HG03045 (cell line): ENCODE measurements around the gene BTAF1.
"Not testable (repeated sequence)": the region's sequence is repeated elsewhere in the genome, so short reads cannot be mapped to it uniquely, and the experiment has no call there.

Source experiments
- ATAC-seq: cut with Tn5 transposase; IDR thresholded peaks from one replicate; pipeline ENCODE4 v1.9.1; 2021; ENCODE audit warnings: mild to moderate bottlenecking, moderate library complexity; ENCODE audit not compliant: unreplicated experiment

BTAF1 gene

DNA sequence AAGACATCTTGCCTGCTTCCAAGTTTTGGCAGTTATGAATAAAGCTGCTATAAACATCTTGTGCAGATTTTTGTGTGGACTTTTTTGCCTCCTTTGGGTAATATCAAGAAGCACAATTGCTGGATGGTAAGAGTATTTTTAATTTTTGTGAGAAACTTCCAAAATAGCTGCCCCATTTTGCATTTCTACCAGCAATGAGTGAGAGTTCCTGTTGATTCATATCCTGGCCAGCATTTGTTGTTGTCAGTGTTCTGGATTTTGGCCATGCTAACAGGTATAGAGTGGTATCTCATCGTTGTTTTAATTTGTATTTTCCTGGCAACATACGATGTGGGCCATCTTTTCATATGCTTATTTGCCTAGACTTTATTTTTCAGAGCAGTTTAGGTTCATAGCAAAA, 53.9 kb downstream of the BTAF1 start:
- no peak for ATAC-seq

DNA sequence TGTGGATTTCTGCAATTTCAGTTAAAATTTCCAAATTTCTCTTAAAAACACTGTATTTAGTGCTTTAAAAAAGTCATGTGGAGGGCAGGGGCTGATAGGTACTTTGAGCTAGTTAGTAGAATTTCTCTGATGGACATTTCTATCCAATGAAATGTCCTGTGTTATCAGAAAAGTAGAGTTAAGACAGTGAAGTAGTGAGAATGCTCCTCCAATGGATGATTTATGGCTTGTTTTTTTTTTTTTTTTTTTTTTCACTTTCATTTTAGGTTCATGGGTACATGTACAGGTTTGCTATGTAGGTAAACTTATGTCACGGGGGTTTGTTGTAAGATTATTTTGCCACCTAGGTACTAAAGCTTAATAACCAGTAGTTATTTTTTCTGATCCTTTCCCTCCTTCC, 55.0 kb downstream of the BTAF1 start:
- ATAC-seq: no peak

DNA sequence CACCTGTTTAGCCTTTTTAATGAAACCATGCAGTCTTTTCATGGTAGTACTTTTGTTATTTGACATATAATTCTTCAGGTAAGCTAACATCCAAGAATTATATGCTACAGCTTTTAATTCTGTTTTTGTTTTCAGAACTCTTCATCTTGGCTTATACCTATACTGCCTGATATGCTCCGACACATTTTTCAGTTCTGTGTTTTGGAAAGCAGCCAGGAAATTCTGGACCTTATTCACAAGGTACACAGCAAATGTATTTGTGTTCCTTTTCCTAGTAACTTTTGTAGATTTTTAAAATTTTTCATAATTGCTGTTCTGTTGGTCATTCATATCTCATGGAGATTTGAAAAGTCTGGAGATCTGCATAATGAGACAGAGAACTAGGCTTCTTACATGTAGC, 56.7 kb downstream of the BTAF1 start:
- no peak for ATAC-seq

DNA sequence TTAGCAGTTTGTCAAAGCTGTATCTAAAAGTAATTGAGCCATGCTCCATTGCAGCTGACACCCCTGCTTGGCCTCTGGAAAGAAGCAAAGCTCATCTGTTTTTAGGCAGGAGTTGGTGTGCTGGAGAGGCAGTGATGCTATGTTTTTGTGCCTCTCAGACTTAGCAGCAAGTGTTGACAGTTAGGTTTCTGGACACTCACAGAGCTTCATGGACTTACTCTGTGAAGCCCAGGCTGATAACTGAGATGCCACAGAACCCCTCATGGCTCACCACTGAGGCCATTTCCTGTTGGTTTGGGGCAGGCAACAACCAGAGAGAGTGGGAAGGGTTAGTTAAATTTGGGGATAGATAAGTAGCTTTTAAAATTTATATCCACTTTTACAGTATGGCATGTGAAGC, 59.8 kb downstream of the BTAF1 start:
- ATAC-seq: no peak

DNA sequence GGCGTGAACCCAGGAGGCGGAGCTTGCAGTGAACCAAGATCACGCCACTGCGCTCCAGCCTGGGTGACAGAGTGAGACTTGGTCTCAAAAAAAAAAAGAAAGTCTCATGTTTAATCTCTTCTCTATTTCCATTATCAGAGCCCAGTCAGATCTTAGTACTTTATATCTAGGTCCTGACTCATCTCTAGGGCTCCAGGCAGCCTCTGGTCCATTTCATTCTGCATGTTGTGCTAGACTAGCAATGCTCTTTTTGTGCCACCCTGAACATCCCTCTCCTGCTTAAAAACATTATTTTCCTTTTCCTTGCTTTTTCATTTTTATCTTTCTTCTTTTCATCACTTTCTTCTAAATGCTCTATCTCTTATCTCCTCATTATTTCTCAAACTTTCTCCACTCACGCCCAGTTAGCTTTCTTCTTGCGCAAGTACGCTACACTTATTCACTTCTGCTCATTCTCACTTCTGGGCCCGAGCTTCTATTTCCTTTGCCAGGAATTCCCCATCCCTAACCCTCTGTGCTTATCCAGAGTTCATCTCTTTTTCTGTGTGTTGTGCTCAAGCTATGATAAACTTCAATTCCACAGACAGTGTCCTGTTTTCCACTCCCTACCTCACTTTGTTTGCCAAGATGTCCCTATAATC, 63.9 kb downstream of the BTAF1 start:
- no peak for ATAC-seq

DNA sequence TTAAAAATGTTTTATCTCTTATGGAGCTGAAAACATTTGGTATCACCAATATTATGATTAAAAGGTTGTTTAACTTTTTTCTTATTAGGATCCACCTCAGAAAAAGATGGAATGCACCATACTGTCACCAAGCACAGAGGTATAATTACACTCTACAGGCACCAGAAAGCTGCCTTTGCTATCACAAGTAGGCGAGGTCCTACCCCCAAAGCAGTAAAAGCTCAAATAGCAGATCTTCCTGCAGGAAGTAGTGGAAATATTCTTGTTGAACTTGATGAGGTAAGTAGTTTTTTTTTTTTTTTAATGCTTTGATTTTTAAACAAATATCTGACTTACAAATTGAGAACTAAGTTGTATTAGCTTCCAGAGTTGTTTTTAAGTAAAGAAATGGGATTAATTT, 68.5 kb downstream of the BTAF1 start:
- no peak for ATAC-seq

DNA sequence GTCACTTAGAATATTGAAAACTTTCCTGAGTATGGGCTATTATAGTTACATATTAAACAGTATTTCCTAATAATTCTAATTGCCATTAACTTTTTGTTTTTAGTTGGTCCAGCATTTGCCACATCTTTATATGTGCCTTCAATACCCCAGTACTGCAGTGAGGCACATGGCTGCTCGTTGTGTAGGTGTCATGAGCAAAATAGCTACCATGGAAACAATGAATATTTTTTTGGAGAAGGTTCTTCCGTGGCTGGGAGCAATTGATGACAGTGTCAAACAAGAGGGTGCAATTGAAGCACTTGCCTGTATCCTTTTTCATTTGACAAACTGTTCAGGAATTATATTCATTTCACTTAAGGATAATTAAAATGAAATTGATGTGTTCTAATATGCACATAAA, 72.7 kb downstream of the BTAF1 start:
- no peak for ATAC-seq

DNA sequence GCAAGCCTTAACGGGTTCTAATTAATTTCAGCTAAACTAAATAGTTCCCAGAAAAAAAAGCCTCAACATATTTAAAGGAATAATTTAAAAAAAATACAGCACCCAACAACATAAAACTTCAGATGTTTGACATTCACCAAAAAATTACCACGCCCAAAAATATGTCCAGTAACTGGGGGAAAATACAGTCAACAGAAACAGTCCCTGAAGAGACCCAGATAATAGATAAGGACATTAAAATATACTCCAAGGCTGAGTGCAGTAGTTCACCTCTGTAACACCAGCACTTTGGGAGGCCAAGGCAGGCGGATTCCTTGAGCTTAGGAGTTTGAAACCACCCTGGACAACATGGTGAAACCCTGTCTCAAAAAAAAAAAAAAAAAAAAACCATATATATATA, 78.0 kb downstream of the BTAF1 start:
- no peak for ATAC-seq

DNA sequence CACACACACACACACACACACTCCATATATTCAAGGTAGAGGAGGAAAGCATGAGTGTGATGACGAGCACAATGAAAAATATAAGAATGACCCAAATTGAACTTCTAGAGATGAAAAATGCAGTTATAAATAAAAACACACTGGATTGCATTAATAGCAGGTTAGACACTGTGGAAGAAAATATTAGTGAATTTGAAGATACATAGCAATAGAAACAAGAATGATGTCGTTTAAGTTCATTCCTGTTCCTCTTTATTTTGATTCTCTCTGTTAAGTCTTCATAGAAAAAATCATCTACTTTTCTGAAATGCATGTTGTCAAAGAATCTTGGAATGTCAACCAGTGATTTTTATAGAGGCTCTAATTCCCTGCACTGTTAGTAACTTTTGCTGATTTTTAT, 78.4 kb downstream of the BTAF1 start:
- ATAC-seq: no peak

DNA sequence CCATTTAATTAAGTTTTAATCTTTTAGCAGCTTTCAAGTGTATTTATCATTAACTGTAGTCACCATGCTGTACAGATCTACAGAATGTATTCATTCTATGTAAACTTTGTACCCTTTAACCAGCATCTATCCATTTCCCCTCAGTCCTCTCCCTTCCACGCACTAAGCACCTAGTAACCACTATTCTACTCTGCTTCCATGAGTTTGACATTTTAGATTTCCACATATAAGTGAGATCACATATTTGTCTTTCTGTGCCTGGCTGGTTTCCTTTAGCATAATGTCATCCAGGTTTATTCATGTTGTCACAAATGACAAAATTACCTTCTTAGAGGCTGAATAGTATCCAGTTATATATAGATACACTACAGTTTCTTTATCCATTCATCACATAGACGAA, 79.7 kb downstream of the BTAF1 start:
- ATAC-seq: no peak

DNA sequence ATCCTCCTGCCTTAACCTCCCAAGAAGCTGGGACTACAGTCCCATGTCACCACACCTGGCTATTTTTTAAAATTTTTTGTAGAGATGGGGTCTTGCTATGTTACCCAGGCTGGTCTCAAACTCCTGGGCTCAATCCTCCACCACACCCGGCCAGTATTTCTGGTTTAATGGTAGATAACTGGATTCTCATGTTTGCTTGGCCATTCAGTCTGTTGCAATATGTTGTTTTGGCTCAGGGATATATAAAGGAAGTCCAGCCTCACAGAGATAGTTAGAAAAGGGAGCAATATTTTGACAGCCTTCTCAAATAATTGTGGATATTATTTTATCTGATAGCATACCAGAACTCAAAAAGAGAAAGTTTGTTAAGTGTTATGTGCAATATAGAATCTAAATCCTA, 82.4 kb downstream of the BTAF1 start:
- no peak for ATAC-seq

DNA sequence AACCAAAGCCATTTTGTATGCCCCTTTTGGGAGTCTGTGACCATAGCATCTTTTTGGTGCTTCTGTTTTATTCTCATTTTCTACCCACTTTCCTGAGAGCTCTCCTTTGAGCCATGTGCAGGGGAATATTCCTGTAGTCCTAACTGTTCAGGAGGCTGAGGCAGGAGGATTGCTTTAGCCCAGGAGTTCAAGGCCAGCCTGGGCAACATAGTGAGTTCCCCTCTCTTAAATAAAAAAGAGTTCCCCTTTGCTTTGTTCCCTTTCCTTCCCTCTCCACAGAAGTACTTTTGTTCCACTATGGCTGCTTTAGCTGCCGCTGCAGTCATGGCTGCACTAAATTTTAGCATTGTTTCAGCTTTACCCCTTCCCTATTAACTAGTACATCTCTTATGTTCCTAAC, 85.9 kb downstream of the BTAF1 start:
- no peak for ATAC-seq

DNA sequence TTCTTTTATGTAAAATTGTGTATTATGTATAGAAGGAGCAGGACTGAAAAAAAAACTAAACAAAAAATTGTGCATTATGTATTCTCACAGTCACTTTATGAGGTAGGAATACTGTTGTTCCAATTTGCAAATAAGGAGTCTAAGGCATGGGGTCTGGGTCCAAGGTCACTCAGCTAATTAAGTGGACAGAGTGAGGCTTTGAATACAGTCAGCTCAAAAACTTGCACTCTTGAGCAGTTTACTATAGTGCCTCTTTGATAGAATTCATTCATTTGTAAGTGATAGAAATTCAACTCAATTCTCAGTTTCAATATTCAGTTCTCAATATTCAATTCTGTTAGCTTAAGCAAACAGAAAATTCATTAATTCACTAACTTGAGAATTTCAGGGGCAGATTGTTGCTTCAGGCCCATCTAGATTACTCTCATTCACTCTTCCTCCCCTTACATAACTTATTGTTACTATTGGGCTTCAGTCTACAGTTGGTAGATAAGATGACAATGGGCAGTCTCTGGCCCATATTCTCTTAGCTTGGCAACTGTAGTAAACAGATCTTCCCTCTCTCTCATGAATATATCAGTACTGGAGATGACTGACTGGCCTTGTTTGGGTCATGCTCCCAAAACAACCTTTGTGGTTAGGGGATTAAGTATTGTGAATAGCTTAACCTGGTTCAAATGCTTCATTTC, 86.6 kb downstream of the BTAF1 start:
- ATAC-seq: no peak

DNA sequence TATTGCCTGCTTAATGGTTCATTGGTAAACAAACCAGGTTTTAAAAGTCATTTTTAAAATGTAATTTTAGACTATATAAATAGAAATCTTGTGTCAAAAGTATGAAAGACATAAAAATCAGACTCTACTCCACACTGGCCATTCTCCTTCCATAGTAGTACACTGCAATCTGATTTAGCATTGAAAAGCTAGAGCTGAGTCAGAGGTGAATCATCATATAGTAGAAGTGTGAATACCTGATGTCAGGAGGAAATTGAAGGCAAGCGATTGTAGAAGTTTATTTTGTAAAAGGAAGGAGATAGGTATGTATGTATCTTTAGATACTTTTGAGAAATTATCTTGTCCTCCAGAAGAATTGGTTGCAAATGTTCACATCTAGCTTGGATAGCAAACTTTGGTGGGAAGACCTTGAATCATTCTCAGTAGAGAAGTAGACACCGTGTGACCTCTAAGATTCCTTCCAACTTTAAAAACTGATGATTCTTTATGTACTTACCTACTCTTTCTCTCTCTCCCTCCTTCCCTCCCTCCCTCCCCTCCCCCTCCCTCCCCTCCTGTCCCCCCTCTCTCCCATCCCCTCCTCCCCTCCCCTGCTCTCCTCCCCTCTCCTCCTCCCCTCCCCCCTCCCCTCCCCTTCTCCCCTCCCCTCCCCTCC, 88.1 kb downstream of the BTAF1 start:
- no peak for ATAC-seq

DNA sequence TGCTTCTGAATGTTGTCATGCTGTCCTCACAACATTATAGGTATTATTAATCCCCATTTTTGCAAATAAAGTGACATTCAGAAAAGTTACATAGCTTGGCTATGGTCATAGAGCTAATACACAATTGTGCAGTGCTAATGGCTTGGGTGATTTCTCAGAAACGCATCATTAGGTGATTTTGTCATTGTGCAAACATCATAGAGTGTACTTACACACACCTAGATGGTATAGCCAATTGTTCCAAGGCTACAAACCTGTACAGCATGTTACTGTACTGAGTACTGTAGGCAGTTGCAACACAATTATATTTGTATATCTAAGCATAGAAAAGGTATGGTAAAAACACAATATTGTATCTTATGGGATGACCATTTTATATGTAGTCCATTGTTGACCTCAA, 91.0 kb downstream of the BTAF1 start:
- no peak for ATAC-seq

DNA sequence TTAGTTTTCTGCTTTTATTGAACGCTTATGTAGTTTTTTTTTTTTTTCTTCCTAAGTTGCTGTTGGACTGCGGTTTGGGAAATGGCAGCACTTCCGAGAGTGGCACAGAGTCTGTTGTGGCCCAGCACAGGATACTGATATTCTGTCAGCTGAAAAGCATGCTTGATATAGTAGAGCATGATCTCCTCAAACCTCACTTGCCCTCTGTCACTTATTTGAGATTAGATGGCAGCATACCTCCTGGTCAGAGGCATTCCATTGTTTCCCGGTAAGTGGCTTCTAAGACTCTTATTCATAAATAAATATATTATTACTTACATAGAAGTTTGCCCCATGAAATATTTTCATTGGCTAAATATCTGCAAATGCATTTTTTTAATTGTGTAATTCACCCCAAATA, 101.1 kb downstream of the BTAF1 start:
- no peak for ATAC-seq

DNA sequence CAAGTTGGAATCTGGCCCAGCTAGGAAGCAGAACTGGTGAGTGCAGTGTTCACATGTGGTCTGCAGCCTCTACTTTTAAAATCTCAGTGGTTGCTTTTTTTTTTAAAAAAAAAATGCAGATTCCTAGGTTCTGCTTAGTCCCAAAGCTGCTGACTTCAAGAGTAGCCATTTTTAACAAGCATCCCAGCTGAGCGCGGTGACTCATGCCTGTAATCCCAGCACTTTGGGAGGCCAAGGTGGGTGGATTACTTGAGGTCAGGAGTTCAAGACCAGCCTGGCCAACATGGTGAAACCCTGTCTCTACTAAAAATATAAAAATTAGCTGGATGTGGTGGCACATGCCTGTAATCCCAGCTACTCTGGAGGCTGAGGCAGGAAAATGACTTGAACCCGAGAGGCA, 101.8 kb downstream of the BTAF1 start:
- ATAC-seq: not testable (repeated sequence)

DNA sequence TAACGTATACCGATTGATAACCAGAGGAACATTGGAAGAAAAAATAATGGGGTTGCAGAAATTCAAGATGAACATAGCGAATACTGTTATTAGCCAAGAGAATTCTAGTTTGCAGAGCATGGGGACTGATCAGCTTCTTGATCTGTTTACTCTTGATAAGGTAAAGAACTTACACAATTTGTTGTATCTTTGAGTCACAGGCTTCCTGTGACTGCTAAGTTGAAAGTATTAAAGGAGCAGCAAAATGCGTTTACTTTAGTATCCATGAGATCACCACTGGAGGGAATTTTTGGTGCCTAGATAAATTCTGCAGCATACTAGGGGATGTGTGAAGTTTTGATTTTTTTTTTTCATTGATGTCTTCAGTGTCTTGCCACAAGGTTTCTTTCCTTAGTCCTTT, 103.6 kb downstream of the BTAF1 start:
- ATAC-seq: no peak

DNA sequence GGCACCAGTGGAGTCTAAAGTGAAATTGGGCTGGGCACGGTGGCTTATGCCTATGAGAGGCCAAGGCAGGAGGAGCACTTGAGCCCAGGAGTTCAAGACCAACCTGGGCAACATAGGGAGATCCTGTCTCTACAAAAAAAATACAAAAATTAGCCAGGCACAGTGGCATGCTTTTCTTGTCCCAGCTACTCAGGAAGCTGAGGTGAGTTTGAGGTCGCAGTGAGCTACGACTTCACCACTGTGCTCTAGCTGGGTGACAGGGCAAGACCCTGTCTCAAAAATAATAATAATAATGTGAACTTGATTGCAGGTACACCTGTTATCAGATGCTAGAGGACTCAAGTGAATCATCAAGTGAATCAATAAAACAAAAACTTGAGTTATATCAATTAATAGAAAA, 108.0 kb downstream of the BTAF1 start:
- no peak for ATAC-seq

DNA sequence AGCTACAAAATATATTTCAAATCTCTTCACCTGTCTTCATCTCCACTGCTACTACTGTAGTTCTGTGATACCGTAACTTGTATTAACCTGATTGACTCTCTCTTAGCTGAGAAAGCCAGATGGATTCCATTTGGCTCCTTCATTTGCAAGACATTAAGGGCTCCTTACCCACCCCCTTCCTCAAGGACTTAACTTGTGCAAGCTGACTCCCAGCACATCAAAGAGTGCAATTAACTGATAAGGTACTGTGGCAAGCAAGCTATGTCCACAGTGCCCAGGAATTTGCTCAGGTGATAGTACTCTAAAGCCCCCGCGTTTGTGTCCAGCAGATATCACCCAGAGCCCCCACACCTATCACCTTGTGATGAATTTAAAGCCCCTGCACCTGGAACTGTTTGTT, 109.5 kb downstream of the BTAF1 start:
- not testable (repeated sequence) for ATAC-seq

DNA sequence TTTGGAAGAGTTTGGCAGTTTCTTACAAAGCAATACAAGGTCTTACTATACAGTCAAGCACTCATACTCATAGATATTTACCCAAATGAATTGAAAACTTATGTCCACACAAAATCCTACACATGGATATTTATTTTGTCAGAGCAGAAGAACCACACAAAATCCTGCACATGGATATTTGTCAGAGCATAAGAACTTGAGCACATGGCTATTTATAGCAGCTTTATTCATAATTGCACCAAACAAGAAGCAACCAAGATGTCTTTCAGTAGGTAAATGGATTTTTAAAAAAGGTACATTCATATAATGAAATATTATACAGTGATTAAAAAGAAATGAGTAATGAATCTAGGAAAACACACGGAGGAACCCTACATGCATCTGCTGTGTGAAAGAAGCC, 115.4 kb downstream of the BTAF1 start:
- no peak for ATAC-seq

DNA sequence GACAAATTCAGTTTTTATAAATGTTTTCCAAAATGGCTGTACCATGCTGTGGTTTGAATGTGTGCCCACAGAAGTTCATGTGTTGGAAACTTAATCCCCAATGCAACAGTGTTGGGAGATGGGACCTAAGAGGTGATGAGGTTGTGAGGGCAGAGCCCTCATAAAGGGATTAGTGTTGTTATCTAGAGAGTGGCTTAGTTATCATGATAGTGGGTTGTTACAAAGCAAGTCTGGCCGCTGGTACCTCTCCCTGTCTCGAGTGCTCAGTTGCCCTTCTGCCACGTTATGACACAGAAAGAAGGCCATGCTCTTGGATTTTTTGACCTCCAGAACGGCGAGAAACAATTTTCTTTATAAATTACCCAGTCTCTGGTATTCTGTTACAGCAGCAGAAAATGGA, 119.0 kb downstream of the BTAF1 start:
- ATAC-seq: no peak
